HuH-7 (cell line): ENCODE results near the gene SLC22A5.

ENCODE experiments used
- DNase-seq: peaks from one replicate; pipeline ENCODE4 v3.0.0; 2011; ENCODE audit warnings: low spot score

The SLC22A5 gene

GRCh38 chr5:132369474-132370180 is at the start of gene SLC22A5:
Gene SLC22A5, plus strand, starts transcription at chr5:132369710. Its CDS starts 263 bp downstream, at chr5:132369973.
- peak; percentile 71 for DNase-seq

GRCh38 chr5:132319975-132320374 is 49.5 kb upstream of the SLC22A5 start:
- no peak for DNase-seq

GRCh38 chr5:132321109-132321721 is 48.3 kb upstream of the SLC22A5 start:
- no peak for DNase-seq

GRCh38 chr5:132322266-132322665 is 47.2 kb upstream of the SLC22A5 start:
- no peak for DNase-seq

GRCh38 chr5:132323202-132323601 is 46.3 kb upstream of the SLC22A5 start:
- no peak for DNase-seq

GRCh38 chr5:132325691-132326090 is 43.8 kb upstream of the SLC22A5 start:
- no peak for DNase-seq

GRCh38 chr5:132327252-132327955 is 42.1 kb upstream of the SLC22A5 start:
- no peak for DNase-seq

GRCh38 chr5:132334812-132335211 is 34.7 kb upstream of the SLC22A5 start:
- DNase-seq: no peak

- DNase-seq: no peak
Observed at GRCh38 chr5:132335402-132335801, 34.1 kb upstream of the SLC22A5 start.

GRCh38 chr5:132339502-132339901 is 30.0 kb upstream of the SLC22A5 start:
- no peak for DNase-seq

- no peak for DNase-seq
Observed at GRCh38 chr5:132342291-132343180, 27.0 kb upstream of the SLC22A5 start.

GRCh38 chr5:132344775-132345514 is 24.6 kb upstream of the SLC22A5 start:
- no peak for DNase-seq

GRCh38 chr5:132353486-132353995 is 16.0 kb upstream of the SLC22A5 start:
- DNase-seq: no peak

GRCh38 chr5:132354381-132355139 is 14.9 kb upstream of the SLC22A5 start:
- DNase-seq: no peak

GRCh38 chr5:132355140-132355765 is 14.3 kb upstream of the SLC22A5 start:
- DNase-seq: no peak

- DNase-seq: no peak
Observed at GRCh38 chr5:132358775-132359174, 10.7 kb upstream of the SLC22A5 start.

- no peak for DNase-seq
Observed at GRCh38 chr5:132362086-132362485, 7.4 kb upstream of the SLC22A5 start.

GRCh38 chr5:132363431-132364112 is 5.9 kb upstream of the SLC22A5 start:
- no peak for DNase-seq

- no peak for DNase-seq
Observed at GRCh38 chr5:132364319-132364718, 5.2 kb upstream of the SLC22A5 start.
